Smooth muscle cell of the brain vasculature (primary cell): Measurements from ENCODE around the gene TNFRSF6B.

ENCODE experiments used
- DNase-seq: peaks from one replicate; pipeline ENCODE4 v3.0.0-alpha.2; 2012; ENCODE audit warnings: low read depth, low spot score

TNFRSF6B gene

DNA sequence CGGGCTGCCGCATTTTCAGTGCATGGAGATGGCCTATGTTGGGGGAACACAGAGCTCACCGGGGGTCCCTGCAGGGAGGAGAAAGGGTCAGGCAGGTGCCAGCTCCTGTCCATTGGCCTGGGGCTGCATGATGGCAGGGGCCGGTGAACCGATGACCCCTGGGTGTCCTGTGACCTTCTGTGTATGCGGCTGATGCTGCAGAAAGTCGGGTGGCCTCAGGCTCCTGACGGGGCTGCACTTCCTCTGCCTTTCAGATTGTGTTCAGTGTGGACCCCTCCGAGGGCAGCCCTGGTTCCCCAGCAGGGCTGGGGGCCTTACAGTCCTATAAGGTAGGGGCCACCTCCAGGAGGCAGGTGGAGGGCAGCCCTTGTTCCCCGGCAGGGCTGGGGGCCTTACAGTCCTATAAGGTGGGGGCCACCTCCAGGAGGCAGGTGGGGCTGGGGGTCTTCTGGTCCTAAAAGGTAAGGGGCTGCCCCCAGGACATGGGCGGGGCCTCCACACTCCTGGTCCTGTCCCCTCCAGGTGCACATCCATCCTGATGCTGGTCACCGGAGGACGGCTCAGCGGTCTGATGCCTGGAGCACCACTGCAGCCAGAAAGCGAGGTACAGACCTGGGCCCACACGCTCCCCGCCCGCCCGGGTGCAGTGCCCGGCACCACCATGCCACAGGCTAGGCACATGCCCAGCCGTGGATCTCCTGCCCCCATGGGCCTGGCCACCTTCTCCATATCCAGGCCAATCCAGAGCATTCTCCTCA lies 11.0 kb upstream of the TNFRSF6B start:
- no peak for DNase-seq

DNA sequence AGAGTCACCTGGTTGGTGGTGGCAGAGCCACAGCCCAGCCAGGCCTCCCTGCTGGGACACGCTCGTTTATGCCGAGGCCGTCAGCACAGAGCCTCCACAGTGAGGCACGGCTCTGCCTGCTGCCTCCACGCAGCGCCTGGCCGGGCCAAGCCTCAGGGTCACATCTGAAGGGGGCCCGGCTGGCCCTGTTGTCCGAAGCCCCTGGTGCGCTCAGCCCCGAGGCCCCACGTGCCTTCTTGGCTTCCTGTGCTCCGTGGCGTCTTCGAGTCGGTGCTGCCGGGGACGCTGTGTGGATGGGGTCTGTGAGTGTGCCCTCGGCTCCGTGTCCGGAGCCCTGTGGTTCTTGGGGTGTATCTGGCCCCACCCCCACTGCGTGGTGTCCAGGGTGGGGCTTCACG lies 10.4 kb upstream of the TNFRSF6B start:
- DNase-seq = no peak

DNA sequence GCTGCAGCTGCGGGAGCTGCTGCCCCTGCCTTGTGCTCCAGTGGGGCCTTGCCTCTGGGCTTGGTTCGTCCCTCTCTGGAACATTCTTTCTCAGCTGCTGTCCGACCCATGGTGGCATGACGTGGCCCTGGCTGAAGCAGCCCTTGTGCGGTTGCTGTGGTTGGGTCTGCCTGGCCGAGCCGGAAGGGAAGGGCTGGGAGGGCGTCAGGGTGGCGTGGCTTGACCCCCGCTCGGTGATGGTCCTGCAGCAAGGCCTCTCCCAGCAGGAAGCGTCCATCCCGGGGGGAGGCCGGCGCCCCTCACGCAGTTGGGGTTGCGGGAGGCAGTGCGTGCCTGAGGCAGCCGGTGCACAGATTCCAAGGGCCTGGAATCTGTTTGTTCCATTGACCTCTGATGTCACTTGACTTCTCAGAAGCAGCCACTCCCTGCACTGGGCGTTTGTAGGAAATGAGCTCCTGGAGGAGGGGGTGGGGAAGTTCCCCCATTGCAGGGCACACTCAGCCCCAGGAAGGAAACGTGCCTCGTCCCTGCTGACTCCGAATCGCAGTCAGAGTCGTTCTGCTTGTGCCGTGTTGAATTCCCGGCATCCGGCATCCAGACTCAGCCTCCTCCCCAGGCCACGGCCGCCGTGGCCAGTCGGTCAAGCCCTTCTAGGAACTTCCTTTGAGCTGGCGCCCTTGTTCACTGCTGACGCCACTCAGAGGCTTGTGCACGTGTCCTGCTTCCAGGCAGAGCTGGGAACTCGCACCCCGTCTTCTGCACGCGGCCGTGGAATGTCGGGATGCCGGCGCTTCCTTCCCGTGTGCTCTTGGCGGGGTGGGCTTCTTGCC lies 9.7 kb upstream of the TNFRSF6B start:
- DNase-seq = peak; percentile 66

DNA sequence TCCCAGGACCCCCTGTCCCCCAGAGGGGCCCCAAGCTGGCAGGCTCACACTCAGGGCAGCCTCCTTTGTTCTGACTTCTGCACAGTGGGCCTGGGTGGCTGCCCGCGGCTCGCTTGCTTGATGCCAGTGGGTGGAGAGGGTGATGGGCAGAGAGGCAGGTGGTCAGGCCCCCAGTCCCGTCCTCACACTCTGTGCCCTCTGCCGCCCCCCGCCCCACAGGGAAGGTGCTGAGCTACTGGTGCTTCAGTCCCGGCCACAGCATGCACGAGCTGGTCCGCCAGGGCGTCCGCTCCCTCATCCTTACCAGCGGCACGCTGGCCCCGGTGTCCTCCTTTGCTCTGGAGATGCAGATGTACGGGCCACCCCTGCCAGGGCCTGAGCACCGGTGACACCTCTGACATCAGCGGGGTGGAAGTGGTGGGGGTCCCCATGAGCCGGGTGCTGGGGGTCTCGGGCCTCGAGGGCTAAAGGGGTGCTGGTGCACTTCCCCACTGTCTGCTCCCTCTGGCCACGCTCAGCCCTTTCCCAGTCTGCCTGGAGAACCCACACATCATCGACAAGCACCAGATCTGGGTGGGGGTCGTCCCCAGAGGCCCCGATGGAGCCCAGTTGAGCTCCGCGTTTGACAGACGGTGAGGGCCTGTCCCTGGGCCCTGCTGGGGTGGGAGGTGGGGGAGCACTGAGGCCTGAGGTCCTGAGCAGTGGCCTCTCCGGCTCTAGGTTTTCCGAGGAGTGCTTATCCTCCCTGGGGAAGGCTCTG lies 8.9 kb upstream of the TNFRSF6B start:
- no peak for DNase-seq

DNA sequence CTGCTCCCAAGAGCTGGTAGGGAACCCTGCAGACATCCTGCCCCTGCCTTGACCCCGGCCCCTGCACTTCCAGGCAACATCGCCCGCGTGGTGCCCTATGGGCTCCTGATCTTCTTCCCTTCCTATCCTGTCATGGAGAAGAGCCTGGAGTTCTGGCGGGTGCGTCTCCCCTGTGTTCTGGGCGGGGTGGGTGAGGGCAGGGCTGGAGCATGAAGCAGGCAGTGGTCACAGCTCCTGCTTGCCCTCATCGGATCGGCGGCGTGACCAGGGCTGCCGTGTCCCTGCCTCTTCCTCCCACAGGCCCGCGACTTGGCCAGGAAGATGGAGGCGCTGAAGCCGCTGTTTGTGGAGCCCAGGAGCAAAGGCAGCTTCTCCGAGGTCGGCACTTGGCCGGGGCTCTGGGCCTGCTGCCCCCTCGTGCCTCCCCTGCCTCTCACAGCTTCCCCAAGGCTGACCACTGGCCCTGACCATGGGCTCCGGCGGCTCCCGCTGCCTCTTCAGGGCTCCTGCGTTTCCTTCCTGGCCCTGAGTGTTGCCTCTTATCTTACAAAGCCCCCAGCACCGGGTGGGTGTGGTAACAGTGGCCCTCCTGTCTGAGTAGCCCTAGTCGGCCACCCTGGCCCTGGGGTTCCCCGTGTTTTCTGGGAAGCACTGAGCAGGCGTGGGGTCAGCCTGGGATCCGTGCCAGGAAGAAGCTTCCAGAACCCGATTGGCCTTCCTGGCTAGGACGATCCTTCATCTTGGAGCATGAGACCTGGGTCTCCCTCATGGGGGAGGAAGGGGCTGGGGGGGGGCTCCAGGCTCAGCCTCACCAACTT lies 8.0 kb upstream of the TNFRSF6B start:
- no peak for DNase-seq

DNA sequence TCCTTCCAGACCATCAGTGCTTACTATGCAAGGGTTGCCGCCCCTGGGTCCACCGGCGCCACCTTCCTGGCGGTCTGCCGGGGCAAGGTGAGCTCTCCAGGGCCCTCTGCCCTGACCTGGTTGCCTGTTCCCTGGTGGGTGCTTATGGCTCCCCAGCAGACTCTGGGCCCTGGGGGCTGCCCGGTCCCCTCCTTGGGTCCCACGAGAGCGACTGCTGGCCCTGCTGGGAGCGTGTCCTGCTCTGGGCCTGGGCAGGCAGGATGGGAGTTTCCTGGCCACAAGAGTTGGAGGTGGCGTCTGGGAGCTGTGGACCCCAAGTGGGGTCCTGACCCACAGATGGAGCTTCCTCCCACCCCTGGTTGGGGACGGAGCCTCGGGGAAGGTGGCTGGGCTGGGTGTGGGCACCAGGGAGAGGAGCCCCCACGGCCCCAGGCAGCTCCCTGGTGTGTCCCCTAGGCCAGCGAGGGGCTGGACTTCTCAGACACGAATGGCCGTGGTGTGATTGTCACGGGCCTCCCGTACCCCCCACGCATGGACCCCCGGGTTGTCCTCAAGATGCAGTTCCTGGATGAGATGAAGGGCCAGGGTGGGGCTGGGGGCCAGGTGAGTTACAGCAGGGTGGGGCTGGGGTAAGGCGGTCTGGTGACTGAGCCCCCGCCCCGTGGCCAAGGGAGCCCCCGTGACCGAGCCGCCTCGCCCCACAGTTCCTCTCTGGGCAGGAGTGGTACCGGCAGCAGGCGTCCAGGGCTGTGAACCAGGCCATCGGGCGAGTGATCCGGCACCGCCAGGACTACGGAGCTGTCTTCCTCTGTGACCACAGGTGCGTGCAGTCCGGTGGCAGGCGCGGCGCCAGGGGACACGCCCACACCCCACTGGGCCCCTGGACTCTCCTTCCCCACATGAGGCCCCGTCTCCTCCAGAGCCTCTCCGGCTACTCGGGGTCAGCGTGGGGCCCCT lies 7.1 kb upstream of the TNFRSF6B start:
- no peak for DNase-seq

DNA sequence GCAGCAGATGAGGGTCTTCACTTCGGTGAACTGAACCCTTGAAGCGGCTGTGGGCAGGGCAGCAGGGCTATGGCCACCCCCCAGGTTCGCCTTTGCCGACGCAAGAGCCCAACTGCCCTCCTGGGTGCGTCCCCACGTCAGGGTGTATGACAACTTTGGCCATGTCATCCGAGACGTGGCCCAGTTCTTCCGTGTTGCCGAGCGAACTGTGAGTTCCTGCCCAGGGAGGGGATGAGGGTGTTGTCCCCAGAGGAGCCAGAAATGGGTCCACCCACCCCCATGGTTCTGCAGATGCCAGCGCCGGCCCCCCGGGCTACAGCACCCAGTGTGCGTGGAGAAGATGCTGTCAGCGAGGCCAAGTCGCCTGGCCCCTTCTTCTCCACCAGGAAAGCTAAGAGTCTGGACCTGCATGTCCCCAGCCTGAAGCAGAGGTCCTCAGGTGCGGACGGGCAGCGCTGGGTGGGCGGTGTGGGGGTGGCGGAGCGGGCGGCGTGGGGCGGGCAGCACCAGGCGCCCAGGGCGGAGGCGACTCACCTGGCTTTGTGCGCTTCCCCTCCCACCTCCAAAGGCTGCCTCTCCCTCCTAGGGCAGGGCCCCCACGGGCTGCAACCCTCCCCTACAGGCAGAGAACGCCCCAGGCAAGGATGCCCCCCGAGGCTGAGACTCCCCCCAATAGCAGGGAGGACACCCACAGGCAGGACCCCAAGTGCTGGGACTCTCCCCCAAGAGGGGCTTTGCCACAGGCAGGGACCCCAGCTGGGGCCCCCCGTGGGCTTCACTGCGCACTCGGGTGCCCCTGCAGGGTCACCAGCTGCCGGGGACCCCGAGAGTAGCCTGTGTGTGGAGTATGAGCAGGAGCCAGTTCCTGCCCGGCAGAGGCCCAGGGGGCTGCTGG lies 6.2 kb upstream of the TNFRSF6B start:
- no peak for DNase-seq

DNA sequence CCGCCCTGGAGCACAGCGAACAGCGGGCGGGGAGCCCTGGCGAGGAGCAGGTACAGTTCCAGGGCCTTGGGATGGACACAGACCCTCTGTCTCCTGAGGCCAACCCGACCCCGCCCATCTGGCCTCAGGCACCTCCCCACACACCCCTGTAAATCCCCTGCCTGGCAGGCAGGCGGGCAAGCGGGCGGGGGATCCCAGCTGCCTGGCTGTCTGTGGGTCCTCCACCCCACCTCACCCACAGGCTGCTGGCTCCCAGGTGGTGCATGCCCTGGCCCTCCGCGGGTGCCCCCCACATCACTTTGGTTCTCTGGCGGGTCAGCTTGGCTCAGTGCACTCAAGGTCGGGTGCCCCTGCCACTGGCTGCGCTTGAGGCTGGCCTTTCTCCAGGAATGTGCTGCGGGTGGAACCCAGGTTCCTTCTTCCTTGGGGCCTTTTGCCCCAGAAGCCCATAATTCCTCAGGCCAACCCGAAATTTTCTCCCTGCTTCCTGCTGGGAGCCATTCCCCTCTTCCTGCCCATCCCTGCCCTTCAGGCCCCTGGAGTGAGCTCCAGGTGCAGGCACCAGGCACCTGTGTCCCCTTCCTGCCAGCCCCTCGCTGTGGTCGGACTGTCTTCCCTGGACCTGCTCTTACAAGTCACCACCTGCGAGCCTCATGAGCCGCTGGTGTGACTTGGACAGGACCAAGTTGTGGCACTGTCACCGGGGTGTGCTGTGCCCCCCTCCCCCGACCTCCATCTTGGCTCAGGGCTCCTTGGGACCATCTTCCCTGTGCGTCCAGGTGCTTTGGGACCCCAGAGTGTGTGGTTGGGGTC lies 5.3 kb upstream of the TNFRSF6B start:
- no peak for DNase-seq

DNA sequence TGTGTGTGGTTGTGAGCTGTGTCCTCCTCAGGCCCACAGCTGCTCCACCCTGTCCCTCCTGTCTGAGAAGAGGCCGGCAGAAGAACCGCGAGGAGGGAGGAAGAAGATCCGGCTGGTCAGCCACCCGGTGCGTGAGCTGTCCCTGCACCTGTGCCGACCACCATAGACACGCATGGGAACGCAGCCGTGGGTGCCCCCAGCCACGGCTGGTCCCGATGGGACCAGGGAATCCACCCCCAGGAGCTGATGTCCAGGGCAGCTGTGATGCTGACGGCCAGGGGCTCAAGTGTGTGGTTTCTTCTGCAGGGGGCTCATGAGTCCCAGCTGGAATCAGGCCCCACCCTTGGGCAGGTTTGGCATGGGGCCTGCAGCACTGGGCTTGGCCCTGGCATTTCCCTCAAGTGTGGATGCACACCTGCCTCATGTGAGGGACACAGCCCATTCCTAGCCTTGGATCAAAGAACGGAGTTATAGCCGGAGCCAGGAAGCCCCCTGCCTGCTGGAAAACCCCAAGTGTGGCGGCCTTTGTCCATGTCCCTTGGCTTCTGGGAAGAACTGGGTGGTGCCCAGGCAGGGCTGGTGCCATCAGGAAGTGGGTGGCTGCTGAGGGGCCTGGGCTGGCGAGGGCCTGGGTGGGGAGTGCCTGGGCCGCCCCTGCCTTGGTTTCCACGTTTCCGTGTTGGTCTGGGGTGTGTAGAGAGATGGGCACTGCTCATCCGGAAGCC lies 4.6 kb upstream of the TNFRSF6B start:
- no peak for DNase-seq

DNA sequence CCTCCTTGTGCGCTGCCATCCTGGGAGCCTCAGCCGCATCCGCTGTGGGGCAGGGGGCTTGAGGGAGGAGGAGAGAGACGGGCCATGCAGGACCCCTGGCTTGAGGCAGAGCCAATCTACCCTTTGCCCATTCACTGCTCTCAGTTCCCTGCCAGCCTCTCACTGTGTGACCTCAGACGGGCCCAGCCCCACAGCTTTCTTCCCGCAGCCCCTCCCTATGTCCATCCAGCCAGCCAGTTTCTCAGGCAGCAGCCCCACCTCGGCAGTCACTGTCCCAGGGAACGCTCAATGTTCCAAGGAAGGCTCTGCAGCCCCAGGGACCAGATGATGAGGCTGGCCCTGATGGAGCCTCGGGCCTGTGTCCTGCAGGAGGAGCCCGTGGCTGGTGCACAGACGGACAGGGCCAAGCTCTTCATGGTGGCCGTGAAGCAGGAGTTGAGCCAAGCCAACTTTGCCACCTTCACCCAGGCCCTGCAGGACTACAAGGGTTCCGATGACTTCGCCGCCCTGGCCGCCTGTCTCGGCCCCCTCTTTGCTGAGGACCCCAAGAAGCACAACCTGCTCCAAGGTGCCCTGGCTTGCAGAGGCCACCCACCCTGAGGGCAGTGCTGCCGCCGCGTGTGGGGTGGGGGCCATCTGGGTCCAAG lies 3.9 kb upstream of the TNFRSF6B start:
- no peak for DNase-seq

DNA sequence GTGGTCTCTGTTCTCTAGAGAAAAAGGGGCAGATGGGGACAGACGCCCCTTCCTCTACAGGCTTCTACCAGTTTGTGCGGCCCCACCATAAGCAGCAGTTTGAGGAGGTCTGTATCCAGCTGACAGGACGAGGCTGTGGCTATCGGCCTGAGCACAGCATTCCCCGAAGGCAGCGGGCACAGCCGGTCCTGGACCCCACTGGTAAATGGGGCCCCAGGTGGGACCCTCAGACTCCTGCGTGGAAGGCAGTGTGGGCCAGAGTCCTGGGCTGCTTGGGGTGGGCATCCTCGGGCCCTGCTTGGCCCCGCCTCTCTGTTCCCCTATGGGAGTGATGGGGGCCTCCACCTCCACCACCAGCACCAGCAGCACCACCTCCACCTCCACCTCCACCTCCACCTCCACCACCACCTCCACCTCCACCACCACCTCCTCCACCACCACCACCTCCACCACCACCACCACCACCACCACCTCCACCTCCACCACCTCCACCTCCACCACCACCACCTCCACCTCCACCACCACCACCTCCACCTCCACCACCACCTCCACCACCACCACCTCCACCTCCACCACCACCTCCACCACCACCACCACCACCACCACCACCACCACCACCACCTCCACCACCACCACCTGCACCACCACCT lies 3.2 kb upstream of the TNFRSF6B start:
- DNase-seq = no peak

DNA sequence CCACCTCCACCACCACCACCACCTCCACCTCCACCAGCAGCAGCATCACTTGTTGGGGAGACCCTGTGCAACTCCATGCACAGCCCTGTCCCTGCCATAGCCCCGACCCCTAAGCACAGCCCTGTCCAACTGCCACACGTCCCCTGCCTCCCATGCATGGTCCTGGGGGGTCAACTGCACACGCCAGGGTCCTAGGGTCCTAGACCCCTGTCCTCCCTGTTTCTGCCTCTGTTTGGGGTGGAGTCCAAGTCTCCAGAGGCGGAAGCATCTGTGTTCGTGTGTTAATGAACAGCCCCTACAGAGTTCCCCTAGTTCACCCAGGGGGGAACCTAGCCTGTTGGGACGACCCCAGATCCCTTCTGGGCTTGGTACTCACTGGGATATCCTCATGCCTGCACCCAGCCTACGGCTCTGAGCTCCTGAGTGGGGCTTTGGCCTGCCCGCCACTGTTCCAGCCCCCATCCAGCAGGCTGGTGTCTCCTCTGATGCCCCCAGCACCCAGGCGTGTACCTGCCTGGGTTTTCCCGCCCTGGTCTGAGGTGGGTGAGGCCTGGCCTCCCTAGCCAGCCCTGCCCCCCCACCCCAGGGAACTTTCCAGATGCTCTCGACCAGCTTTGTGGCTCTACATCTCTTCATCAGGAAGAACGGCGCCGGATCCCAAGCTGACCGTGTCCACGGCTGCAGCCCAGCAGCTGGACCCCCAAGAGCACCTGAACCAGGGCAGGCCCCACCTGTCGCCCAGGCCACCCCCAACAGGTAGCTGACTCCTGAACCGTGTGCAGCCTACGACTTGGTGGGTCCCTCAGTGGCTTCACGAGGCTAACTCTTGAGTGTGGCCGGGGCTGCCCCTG lies 2.5 kb upstream of the TNFRSF6B start:
- DNase-seq = no peak

DNA sequence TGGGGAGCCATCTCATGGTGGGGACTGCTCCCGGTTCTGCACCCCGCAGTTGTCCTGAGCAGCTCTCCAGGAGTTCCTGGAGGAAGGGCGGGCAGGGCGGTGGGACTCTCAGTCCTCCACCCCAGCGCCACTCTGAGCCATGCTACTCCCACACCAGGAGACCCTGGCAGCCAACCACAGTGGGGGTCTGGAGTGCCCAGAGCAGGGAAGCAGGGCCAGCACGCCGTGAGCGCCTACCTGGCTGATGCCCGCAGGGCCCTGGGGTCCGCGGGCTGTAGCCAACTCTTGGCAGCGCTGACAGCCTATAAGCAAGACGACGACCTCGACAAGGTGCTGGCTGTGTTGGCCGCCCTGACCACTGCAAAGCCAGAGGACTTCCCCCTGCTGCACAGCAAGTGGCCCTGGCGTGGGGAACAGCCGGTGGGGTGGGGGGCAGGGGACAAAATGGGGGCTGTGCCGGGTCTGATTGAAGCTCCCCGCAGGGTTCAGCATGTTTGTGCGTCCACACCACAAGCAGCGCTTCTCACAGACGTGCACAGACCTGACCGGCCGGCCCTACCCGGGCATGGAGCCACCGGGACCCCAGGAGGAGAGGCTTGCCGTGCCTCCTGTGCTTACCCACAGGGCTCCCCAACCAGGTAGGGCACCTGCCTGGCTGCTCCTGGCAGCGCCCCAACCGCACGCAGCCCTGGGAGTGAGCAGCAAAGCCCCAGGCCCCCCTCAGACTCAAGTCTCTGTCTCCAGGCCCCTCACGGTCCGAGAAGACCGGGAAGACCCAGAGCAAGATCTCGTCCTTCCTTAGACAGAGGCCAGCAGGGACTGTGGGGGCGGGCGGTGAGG lies 1.6 kb upstream of the TNFRSF6B start:
- no peak for DNase-seq

DNA sequence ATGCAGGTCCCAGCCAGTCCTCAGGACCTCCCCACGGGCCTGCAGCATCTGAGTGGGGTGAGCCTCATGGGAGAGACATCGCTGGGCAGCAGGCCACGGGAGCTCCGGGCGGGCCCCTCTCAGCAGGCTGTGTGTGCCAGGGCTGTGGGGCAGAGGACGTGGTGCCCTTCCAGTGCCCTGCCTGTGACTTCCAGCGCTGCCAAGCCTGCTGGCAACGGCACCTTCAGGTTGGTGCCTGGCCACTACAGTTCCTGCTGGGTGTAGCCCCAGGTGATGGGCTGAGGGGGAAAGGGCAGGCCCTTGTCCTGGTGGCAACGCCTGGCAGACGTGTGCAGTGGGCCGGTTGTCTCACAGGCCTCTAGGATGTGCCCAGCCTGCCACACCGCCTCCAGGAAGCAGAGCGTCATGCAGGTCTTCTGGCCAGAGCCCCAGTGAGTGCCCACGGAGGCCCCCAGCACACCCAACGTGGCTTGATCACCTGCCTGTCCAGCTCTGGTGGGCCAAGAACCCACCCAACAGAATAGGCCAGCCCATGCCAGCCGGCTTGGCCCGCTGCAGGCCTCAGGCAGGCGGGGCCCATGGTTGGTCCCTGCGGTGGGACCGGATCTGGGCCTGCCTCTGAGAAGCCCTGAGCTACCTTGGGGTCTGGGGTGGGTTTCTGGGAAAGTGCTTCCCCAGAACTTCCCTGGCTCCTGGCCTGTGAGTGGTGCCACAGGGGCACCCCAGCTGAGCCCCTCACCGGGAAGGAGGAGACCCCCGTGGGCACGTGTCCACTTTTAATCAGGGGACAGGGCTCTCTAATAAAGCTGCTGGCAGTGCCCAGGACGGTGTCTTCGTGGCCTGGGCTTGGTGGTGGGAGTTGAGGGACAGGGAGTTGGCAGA lies 787 bp upstream of the TNFRSF6B start:
- DNase-seq = no peak
